ENCODE data around the gene PDS5A.
"Not testable (repeated sequence)": the region's sequence is repeated elsewhere in the genome, so short reads cannot be mapped to it uniquely, and the experiment has no call there.

Gene PDS5A

GRCh38 chr4:39786838-39787237, 190.9 kb downstream of the PDS5A start:
- DNase-seq (ENCODE audit: low read depth) = no peak
- H3K4me3 ChIP-seq (ENCODE audit: low read depth, low read length) = no peak overlapping the region
- TF ChIP-seq POLR2A (IDR thresholded peaks at IDR 0.05; ENCODE audit: extremely low read depth, insufficient read length) (no peak), MYC (IDR thresholded peaks at IDR 0.05; ENCODE audit: low read depth, low read length) (no peak), MAX (IDR thresholded peaks at IDR 0.05; ENCODE audit: low read depth, low read length) (no peak)
- TF ChIP-seq, protein P1, sequence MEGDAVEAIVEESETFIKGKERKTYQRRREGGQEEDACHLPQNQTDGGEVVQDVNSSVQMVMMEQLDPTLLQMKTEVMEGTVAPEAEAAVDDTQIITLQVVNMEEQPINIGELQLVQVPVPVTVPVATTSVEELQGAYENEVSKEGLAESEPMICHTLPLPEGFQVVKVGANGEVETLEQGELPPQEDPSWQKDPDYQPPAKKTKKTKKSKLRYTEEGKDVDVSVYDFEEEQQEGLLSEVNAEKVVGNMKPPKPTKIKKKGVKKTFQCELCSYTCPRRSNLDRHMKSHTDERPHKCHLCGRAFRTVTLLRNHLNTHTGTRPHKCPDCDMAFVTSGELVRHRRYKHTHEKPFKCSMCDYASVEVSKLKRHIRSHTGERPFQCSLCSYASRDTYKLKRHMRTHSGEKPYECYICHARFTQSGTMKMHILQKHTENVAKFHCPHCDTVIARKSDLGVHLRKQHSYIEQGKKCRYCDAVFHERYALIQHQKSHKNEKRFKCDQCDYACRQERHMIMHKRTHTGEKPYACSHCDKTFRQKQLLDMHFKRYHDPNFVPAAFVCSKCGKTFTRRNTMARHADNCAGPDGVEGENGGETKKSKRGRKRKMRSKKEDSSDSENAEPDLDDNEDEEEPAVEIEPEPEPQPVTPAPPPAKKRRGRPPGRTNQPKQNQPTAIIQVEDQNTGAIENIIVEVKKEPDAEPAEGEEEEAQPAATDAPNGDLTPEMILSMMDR (IDR thresholded peaks at IDR 0.05; ENCODE audit: low read depth, low read length) = no peak

DNA sequence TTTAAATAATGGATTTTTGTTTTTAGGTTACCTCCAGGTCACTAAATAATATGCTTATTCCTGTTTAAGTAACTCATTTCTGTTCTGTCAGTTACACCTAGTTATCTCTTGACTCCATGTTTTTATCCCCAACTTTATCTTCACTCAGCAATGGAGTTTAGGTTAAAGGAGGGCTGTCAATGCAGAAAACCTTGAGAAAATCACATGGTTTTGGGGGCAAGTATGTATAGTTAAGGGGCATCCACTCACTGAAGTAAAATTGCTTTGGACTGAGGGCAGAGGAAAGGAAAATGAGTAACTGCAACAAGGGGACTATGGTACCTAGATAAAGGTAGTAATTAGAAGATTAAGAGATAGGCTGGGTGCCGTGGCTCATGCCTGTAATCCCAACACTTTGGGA, 192.6 kb downstream of the PDS5A start:
- H3K4me3 ChIP-seq (ENCODE audit: low read depth, low read length) = no peak overlapping the region
- TF ChIP-seq MAX (IDR thresholded peaks at IDR 0.05; ENCODE audit: low read depth, low read length) (no peak), MYC (IDR thresholded peaks at IDR 0.05; ENCODE audit: low read depth, low read length) (no peak), POLR2A (IDR thresholded peaks at IDR 0.05; ENCODE audit: extremely low read depth, insufficient read length) (no peak)
- TF ChIP-seq, protein P1 (IDR thresholded peaks at IDR 0.05; ENCODE audit: low read depth, low read length) = no peak
- no peak for DNase-seq (ENCODE audit: low read depth)

DNA sequence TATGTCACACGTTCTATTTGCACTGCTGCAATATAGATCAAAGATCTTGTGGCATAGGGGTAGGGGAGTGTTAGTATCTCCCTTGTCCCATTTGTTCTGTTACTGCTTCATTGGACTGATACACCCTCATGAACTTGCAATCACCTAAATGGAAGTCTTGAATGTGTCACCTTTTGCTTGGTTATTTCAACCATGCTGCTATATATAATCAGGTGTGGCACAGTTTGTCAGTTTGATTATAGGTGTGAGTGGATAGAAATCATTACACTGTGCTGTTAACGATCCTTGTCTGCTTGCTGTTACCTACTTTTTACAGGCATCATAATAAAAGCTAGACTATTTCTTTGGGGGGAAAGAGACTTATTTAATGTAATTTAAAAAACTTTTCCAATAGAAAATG, 195.7 kb downstream of the PDS5A start:
- DNase-seq (ENCODE audit: low read depth); H3K4me3 ChIP-seq (ENCODE audit: low read depth, low read length): not testable (repeated sequence)
